ENCODE measurements around the gene GPR143. TPM values are rescaled to one million over a fixed set of nuclear protein-coding genes. Genes with fewer than 3 reads are reported as not detected.

Gene GPR143
- total and polyA plus RNA-seq, 2 of the 4 experiments (the other 2 are of a cell fraction), result 0.07 TPM; not detected in 1

DNA sequence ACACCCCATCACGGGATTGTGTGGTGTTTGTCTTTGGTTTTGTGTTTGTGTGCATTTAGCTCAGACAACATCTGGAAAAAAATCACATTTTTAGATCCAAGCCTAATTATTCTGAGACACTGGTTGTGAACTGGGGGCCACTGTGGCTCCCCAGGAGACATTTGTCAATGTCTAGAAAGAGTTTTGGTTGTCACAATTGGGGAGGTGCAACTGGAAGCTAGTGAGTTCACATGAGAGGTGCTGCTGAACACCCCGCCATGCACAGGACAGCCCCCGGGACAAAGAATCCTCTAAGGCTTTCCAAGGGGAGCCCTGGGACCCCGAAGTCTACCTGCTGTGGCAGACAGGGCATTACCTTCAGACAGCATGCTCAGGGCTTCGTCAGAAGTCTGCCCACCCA is 26.5 kb downstream of the GPR143 start:
- BruUV-seq (replicated peaks), result no TSS peak
- no peak overlapping the region for H3K56ac ChIP-seq (ENCODE audit: extremely low read depth, insufficient read depth, low read length)
- no peak overlapping the region for H3K4me2 ChIP-seq (ENCODE audit: low read depth, low read length)
- H3K27ac ChIP-seq (ENCODE audit: insufficient read depth, low read length), result no peak overlapping the region
- H4K5ac ChIP-seq (ENCODE audit: low read depth, low read length), result no peak overlapping the region
- no peaks in the 10 kb centered on the region; the same call in 1 of the 2 replicates for H3K9me3 ChIP-seq (ENCODE audit: control insufficient read depth, insufficient read depth, low read length)
- no peaks in the 10 kb centered on the region for H3K4me1 ChIP-seq (ENCODE audit: control insufficient read depth, insufficient read depth, low read length)
- no peak overlapping the region for H3K18ac ChIP-seq (ENCODE audit: low read depth, low read length)
- no peak overlapping the region for H2AFZ ChIP-seq (replicated peaks; ENCODE audit: low read length, poor library complexity)
- H3K23ac ChIP-seq (ENCODE audit: low read depth, low read length), result no peak overlapping the region
- in situ Hi-C loops (cut with MboI; ENCODE audit: low sequenced_read_pairs), result no loop called here
- no peak overlapping the region for H3K9ac ChIP-seq (ENCODE audit: low read depth, low read length)
- H3K4me3 ChIP-seq (ENCODE audit: insufficient read depth, low read depth, low read length), result no peak overlapping the region
- H4K91ac ChIP-seq (ENCODE audit: insufficient read depth, low read depth, low read length), result no peak overlapping the region
- H2BK20ac ChIP-seq (ENCODE audit: low read depth, low read length), result no peak overlapping the region
- H2AK9ac ChIP-seq (replicated peaks; ENCODE audit: low read depth, low read length, poor library complexity), result no peak overlapping the region
- H3K14ac ChIP-seq (replicated peaks; ENCODE audit: low read depth, low read length), result no peak overlapping the region
- no peak overlapping the region for H2AK5ac ChIP-seq (ENCODE audit: low read depth, low read length)
- no peak overlapping the region for H2BK120ac ChIP-seq (ENCODE audit: low read depth, low read length)
- POLR2A ChIA-PET (ENCODE audit: unreplicated experiment), result no interaction called here
- no peak overlapping the region for H3K4ac ChIP-seq (ENCODE audit: low read depth, low read length)
- no CpG with 5 or more reads among the region's 5 CpGs for WGBS, 2 experiments (ENCODE audit: extremely low coverage in 2 of 2, insufficient read length in 1 of 2)
- H4K20me1 ChIP-seq (ENCODE audit: insufficient read depth, low read length), result no peaks in the 10 kb centered on the region
- dilution Hi-C loops (cut with HindIII; ENCODE audit: low sequenced_read_pairs, unreplicated experiment), result no loop called here
- H3K9me1 ChIP-seq (ENCODE audit: insufficient read depth, low read length), result no peaks in the 10 kb centered on the region
- H2BK15ac ChIP-seq (ENCODE audit: low read depth, low read length), result no peak overlapping the region
- no peak overlapping the region for H4K8ac ChIP-seq (ENCODE audit: low read depth in 2 of 2, low read length in 2 of 2)
- H3K79me1 ChIP-seq (ENCODE audit: low read depth in 1 of 2, low read length in 2 of 2), result no peaks in the 10 kb centered on the region
- intact Hi-C loops (cut with micrococcal nuclease), result no loop called here
- H3K36me3 ChIP-seq (ENCODE audit: control insufficient read depth, insufficient read depth, low read length), result no peaks in the 10 kb centered on the region
- ATAC-seq (ENCODE audit: low read depth) (no peak), DNase-seq (no peak)
- CTCF ChIA-PET, result no interaction called here
- H2BK5ac ChIP-seq (ENCODE audit: low read depth, low read length, poor library complexity, severe bottlenecking), result no peak overlapping the region
- TF ChIP-seq RFX5 (IDR thresholded peaks at IDR 0.05; ENCODE audit: low read depth, low read length), result no peak
- TF ChIP-seq FOS (IDR thresholded peaks at IDR 0.05; ENCODE audit: low read depth, low read length), result no peak
- no peak for TF ChIP-seq RCOR1 (IDR thresholded peaks at IDR 0.05; ENCODE audit: insufficient replicate concordance, low read length)
- TF ChIP-seq RAD21 (IDR thresholded peaks at IDR 0.05; ENCODE audit: low read length), result no peak
- no peak for TF ChIP-seq BHLHE40 (IDR thresholded peaks at IDR 0.05; ENCODE audit: low read depth, low read length)
- TF ChIP-seq, protein P1, sequence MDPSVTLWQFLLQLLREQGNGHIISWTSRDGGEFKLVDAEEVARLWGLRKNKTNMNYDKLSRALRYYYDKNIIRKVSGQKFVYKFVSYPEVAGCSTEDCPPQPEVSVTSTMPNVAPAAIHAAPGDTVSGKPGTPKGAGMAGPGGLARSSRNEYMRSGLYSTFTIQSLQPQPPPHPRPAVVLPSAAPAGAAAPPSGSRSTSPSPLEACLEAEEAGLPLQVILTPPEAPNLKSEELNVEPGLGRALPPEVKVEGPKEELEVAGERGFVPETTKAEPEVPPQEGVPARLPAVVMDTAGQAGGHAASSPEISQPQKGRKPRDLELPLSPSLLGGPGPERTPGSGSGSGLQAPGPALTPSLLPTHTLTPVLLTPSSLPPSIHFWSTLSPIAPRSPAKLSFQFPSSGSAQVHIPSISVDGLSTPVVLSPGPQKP (IDR thresholded peaks at IDR 0.05; ENCODE audit: borderline replicate concordance, low read depth, low read length), result no peak
- no peak for TF ChIP-seq MAFK (IDR thresholded peaks at IDR 0.05; ENCODE audit: low read depth, low read length)
- TF ChIP-seq NFE2L2 (IDR thresholded peaks at IDR 0.05; ENCODE audit: low read depth, low read length), result no peak
- no peak for TF ChIP-seq SMC3 (IDR thresholded peaks at IDR 0.05; ENCODE audit: low read depth, low read length)
- TF ChIP-seq MXI1 (IDR thresholded peaks at IDR 0.05; ENCODE audit: borderline replicate concordance, low read depth, low read length), result no peak
- TF ChIP-seq CEBPB (IDR thresholded peaks at IDR 0.05; ENCODE audit: low read depth, low read length), result no peak
- TF ChIP-seq, protein P2, sequence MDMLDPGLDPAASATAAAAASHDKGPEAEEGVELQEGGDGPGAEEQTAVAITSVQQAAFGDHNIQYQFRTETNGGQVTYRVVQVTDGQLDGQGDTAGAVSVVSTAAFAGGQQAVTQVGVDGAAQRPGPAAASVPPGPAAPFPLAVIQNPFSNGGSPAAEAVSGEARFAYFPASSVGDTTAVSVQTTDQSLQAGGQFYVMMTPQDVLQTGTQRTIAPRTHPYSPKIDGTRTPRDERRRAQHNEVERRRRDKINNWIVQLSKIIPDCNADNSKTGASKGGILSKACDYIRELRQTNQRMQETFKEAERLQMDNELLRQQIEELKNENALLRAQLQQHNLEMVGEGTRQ (IDR thresholded peaks at IDR 0.05; ENCODE audit: low read depth, low read length), result no peak
- peaks cover 5% of the 10 kb centered on the region for H3K27me3 ChIP-seq (ENCODE audit: control insufficient read depth, insufficient read depth, low read length)
